ENCODE data around the gene MLXIP. TPM values are rescaled to one million over a fixed set of nuclear protein-coding genes. Genes with fewer than 3 reads are reported as not detected.

MLXIP gene
- polyA plus RNA-seq, 6 donors from 2014 or later = 8.5 to 30.4 (median 11.0) TPM

- Mint-ChIP-seq H3K4me3 (peak overlapping the region in 2 of 8 donors; percentile 11 to 21), H3K9me3 (no peaks in the 10 kb centered on the region), H3K27me3 (no peaks in the 10 kb centered on the region), H3K36me3 (peaks cover 0 to 8% of the 10 kb centered on the region in 2 donors), H3K27ac (peak overlapping the region in 3 of 6 donors; percentile 33 to 76 (median 65)), H3K4me1 (peaks cover 57 to 76% (median 62%) of the 10 kb centered on the region in 3 donors)
- ATAC-seq (ENCODE audit: low read depth in 2 of 2) (no peak), DNase-seq (no peak)
These were observed 8.2 kb downstream of the MLXIP start for GRCh38 chr12:122086641-122087285.

- ATAC-seq (ENCODE audit: low read depth in 2 of 2) (no peak), DNase-seq (no peak)
- Mint-ChIP-seq H3K27ac (peak overlapping the region in 3 of 6 donors; percentile 22 to 76 (median 53)), H3K36me3 (peaks cover 0 to 8% of the 10 kb centered on the region in 2 donors), H3K4me3 (peak overlapping the region in 3 of 8 donors; percentile 11 to 75 (median 59)), H3K9me3 (no peaks in the 10 kb centered on the region), H3K4me1 (peaks cover 51 to 67% (median 54%) of the 10 kb centered on the region in 3 donors), H3K27me3 (no peaks in the 10 kb centered on the region)
These were observed 9.0 kb downstream of the MLXIP start for GRCh38 chr12:122087431-122088178.

GRCh38 chr12:122088179-122088810 is 9.7 kb downstream of the MLXIP start:
- peaks cover 0 to 8% of the 10 kb centered on the region in 2 donors for H3K36me3 Mint-ChIP-seq
- peak overlapping the region in 1 of 8 donors; percentile 62 for H3K4me3 Mint-ChIP-seq
- ATAC-seq (ENCODE audit: low read depth in 2 of 2) = no peak
- H3K4me1 Mint-ChIP-seq = peaks cover 44 to 60% (median 47%) of the 10 kb centered on the region in 3 donors
- no peaks in the 10 kb centered on the region for H3K9me3 Mint-ChIP-seq
- peak overlapping the region in 2 of 6 donors; percentile 61 to 70 for H3K27ac Mint-ChIP-seq
- no peaks in the 10 kb centered on the region for H3K27me3 Mint-ChIP-seq
- DNase-seq = no peak

GRCh38 chr12:122089077-122089476 is 10.5 kb downstream of the MLXIP start:
- Mint-ChIP-seq H3K27ac (peak overlapping the region in 3 of 6 donors; percentile 41 to 85 (median 53)), H3K4me3 (peak overlapping the region in 1 of 8 donors; percentile 54), H3K36me3 (peaks cover 0 to 8% of the 10 kb centered on the region in 2 donors), H3K27me3 (no peaks in the 10 kb centered on the region), H3K4me1 (peaks cover 40 to 53% (median 40%) of the 10 kb centered on the region in 3 donors), H3K9me3 (no peaks in the 10 kb centered on the region)
- DNase-seq (no peak), ATAC-seq (ENCODE audit: low read depth in 2 of 2) (no peak)

- ATAC-seq (ENCODE audit: low read depth in 2 of 2) (no peak), DNase-seq (no peak)
- no peaks in the 10 kb centered on the region for H3K27me3 Mint-ChIP-seq
- no peaks in the 10 kb centered on the region for H3K9me3 Mint-ChIP-seq
- no peaks in the 10 kb centered on the region for H3K36me3 Mint-ChIP-seq
- no peak overlapping the region for H3K4me3 Mint-ChIP-seq
- peak overlapping the region in 4 of 6 donors; percentile 1 to 81 (median 44) for H3K27ac Mint-ChIP-seq
- H3K4me1 Mint-ChIP-seq = peaks cover 31 to 42% (median 32%) of the 10 kb centered on the region in 3 donors
These were observed 12.4 kb downstream of the MLXIP start for GRCh38 chr12:122090759-122091515.

GRCh38 chr12:122093098-122093883 is 14.7 kb downstream of the MLXIP start:
- Mint-ChIP-seq H3K36me3 (peaks cover 0 to 4% of the 10 kb centered on the region in 2 donors), H3K4me3 (no peak overlapping the region), H3K9me3 (no peaks in the 10 kb centered on the region), H3K27me3 (no peaks in the 10 kb centered on the region), H3K27ac (no peak overlapping the region), H3K4me1 (peaks cover 28 to 34% (median 30%) of the 10 kb centered on the region in 3 donors)
- DNase-seq (no peak), ATAC-seq (ENCODE audit: low read depth in 2 of 2) (no peak)

GRCh38 chr12:122094137-122094734 is 15.7 kb downstream of the MLXIP start:
- ATAC-seq (ENCODE audit: low read depth in 2 of 2) (no peak), DNase-seq (no peak)
- Mint-ChIP-seq H3K36me3 (peaks cover 0 to 4% of the 10 kb centered on the region in 2 donors), H3K27ac (no peak overlapping the region), H3K4me1 (peaks cover 35 to 36% (median 35%) of the 10 kb centered on the region in 3 donors), H3K27me3 (no peaks in the 10 kb centered on the region), H3K4me3 (no peak overlapping the region), H3K9me3 (no peaks in the 10 kb centered on the region)

GRCh38 chr12:122094735-122095631 is 16.4 kb downstream of the MLXIP start:
- Mint-ChIP-seq H3K9me3 (no peaks in the 10 kb centered on the region), H3K27ac (no peak overlapping the region), H3K4me3 (no peak overlapping the region), H3K27me3 (no peaks in the 10 kb centered on the region), H3K4me1 (peaks cover 36 to 42% (median 42%) of the 10 kb centered on the region in 3 donors), H3K36me3 (peaks cover 0 to 4% of the 10 kb centered on the region in 2 donors)
- ATAC-seq (ENCODE audit: low read depth in 2 of 2) = no peak
- DNase-seq = no peak

- Mint-ChIP-seq H3K4me1 (peaks cover 42 to 46% (median 43%) of the 10 kb centered on the region in 3 donors), H3K9me3 (no peaks in the 10 kb centered on the region), H3K27ac (peak overlapping the region in 2 of 6 donors; percentile 35 to 73), H3K36me3 (peaks cover 0 to 4% of the 10 kb centered on the region in 2 donors), H3K4me3 (no peak overlapping the region), H3K27me3 (no peaks in the 10 kb centered on the region)
- DNase-seq (no peak), ATAC-seq (ENCODE audit: low read depth in 2 of 2) (no peak)
These were observed 17.5 kb downstream of the MLXIP start for GRCh38 chr12:122096014-122096413.

GRCh38 chr12:122096591-122097149 is 18.1 kb downstream of the MLXIP start:
- Mint-ChIP-seq H3K4me1 (peaks cover 40 to 48% (median 47%) of the 10 kb centered on the region in 3 donors), H3K4me3 (peak overlapping the region in 1 of 8 donors; percentile 25), H3K36me3 (peaks cover 0 to 4% of the 10 kb centered on the region in 2 donors), H3K27ac (peak overlapping the region in 3 of 6 donors; percentile 3 to 76 (median 53)), H3K9me3 (no peaks in the 10 kb centered on the region), H3K27me3 (no peaks in the 10 kb centered on the region)
- ATAC-seq (ENCODE audit: low read depth in 2 of 2) (no peak), DNase-seq (no peak)

GRCh38 chr12:122097584-122097926 is 19.0 kb downstream of the MLXIP start:
- no peaks in the 10 kb centered on the region for H3K27me3 Mint-ChIP-seq

More at GRCh38 chr12:122097584-122097926, 19.0 kb downstream of the MLXIP start:
- Mint-ChIP-seq H3K27ac (peak overlapping the region in 3 of 6 donors; percentile 81 to 89 (median 81)), H3K9me3 (no peaks in the 10 kb centered on the region), H3K36me3 (peaks cover 0 to 4% of the 10 kb centered on the region in 2 donors), H3K4me3 (peak overlapping the region in 2 of 8 donors; percentile 11 to 50), H3K4me1 (peaks cover 39 to 52% (median 49%) of the 10 kb centered on the region in 3 donors)
- no peak for DNase-seq
- no peak for ATAC-seq (ENCODE audit: low read depth in 2 of 2)

Measured in naive B cell (primary cell).